Astrocyte (in vitro differentiated cells and primary cell): ENCODE measurements around the gene LRRC28.

Experiments
- CTCF ChIP-seq: IDR thresholded peaks from 2 replicates; pipeline ENCODE4 v1.5.1; 2011; ENCODE audit warnings: low read depth, mild to moderate bottlenecking, inconsistent platforms, low read length, moderate library complexity; ENCODE audit not compliant: insufficient read depth
- EZH2 ChIP-seq: IDR thresholded peaks from 2 replicates; pipeline ENCODE4 v1.6.1; 2012; ENCODE audit warnings: mild to moderate bottlenecking, low read length, inconsistent platforms; ENCODE audit not compliant: insufficient read depth

- no peak for TF ChIP-seq CTCF
- TF ChIP-seq EZH2 = no peak
Measured at GRCh38 chr15:99412626-99413025, 161.3 kb downstream of the LRRC28 start.
